CD4-positive, alpha-beta T cell treated with Interleukin-6 for 4 hours (primary cell): Measurements from ENCODE around the gene SOBP.

Source experiments
- DNase-seq: peaks from one replicate; pipeline ENCODE4 v3.0.0-alpha.2; 2020; ENCODE audit warnings: mixed read lengths

SOBP gene

GRCh38 chr6:107644513-107644912 is 154.6 kb downstream of the SOBP start:
- DNase-seq, result no peak

DNA sequence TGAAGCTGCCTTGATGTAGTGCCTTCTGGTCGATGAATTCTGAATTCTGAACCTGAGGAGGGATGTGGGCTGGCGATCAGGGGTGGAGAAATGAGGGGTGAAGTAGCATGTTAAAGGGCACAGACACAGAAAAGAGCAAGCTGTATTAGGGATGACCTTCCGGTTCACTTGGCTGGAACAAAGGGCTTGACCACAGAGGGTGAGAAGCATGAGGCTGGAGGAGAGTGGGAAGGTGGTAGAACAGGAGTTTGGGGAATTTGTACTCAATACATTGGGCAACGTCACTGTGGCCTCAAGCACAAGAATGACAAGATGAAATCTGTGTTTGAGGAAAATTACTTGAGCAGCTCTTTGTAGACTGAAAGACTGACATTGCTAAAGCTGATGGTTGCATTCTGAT is 155.8 kb downstream of the SOBP start:
- no peak for DNase-seq

- DNase-seq, result no peak
Observed at GRCh38 chr6:107646176-107646575, 156.3 kb downstream of the SOBP start.

DNA sequence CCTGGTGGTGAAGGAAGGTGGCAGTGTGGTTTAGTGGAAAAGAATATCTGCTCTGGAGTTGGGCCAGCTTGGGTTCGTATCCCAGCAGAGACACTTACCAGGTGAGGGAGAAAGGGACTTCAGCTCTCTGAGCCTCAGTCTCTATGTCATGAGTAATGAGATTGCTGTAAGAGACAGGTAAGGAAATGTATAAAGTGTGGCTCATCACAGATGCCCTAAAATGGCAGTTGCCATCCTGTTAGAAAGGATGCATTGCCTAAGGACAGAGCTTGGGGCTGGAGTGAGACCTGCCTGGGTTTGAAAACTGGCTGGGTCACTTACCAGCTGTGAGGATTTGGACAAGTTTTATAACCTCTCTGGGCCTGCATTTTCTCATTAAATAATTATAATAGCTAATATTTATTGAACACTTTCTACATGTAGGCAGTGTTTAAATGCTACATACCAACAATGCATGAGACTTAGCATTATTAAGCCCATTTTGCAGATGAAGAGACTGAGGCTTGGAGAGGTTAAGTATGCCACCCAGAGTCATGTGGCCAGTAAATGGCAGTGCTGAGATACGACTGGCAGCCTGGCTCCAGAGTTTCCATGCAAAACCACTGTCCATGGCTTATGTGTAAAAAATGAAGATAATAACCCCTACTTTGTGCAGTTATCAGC is 157.0 kb downstream of the SOBP start:
- DNase-seq, result no peak

GRCh38 chr6:107647439-107647948 is 157.6 kb downstream of the SOBP start:
- no peak for DNase-seq

- no peak for DNase-seq
Observed at GRCh38 chr6:107648983-107649382, 159.1 kb downstream of the SOBP start.

DNA sequence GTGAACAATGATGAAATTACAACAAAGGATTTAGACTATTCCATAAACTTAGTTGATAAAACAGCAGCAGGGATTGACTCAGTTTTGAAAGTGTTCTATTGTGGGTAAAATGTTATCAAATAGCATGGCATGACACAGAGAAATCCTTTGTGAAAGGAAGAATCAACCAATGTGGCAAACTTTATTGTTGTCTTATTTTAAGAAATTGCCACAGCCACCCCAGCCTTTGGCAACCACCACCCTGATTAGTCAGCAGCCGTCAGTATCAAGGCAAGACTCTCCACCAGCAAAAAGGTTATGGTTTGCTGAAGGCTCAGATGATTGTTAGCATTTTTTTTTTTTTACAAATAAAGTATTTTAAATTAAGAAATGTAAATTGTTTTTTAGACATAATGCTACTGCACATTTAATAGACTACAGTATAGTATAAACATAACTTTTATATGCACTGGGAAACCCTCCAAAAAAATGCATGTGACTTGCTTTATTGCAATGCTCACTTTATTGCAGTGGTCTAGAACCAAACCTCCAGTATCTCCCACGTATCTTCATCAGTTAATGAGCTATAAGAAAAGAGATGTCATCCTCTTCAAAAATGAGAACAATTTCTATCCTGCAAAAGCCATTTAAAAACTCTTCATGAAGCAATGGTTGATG is 162.7 kb downstream of the SOBP start:
- no peak for DNase-seq

DNA sequence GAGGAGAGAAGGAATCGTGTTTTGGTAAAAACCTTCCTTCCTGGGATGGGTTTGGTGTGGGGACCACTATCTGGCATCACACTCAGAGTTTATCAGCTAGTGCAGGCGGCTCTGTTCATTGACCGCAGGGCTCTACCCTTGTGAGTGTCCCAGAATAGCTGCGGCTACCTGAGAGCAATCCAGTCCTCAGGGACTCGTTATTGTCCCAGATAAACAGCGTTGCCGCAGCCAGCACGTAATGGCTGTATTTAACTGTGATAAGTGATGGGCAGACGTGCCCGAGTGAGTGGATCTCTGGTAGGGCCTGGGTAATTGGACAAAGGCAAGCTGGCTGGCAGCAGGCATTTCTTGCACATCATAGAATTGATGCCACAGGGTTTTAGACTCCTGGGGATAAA is 163.3 kb downstream of the SOBP start:
- DNase-seq, result no peak

DNA sequence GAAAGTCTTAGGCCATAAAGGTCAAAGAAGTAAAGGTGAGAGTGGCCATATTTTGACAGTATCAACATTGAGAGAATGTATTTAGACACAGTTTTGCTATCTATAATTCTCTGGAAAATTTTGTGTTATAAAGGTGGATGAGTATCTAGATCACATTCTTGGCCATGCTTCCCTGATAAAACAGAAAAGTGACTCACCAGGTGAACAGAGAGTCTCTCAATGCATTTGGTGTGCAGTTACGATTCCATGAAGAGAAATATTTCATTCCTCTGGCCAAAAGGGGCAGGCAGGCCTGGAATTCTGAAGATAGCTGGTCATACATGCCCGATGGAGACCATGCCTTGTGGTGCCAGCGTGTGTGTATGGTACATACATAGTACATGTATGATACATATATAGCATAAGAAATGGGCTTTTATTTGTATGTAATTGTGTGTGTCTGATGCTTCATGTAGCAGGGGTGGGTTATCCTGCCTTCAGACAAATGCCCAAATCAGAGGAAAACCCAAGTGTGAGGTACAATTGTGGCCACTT is 164.0 kb downstream of the SOBP start:
- no peak for DNase-seq

GRCh38 chr6:107654764-107655163 is 164.8 kb downstream of the SOBP start:
- DNase-seq, result no peak

- no peak for DNase-seq
Observed at GRCh38 chr6:107655245-107655644, 165.3 kb downstream of the SOBP start.

DNA sequence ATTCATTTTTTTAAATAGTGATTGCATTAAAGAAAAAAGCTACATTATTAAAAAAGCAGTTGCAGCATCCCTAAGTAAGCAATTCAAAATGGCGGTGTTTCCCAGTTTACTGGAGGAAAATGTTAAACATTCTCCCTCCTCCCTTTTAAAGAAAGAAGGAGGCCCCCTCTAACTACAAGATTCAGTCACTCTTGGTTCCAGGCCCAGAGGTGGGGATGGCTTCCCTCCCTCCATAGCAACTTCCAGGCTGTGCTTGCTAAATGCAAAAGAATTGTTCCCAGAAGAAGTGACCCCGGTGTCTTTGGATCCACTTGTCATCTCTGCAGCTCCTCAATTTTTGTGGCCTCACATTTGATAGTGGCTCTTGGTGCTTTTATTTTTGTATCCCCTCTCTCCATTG is 165.9 kb downstream of the SOBP start:
- no peak for DNase-seq

DNA sequence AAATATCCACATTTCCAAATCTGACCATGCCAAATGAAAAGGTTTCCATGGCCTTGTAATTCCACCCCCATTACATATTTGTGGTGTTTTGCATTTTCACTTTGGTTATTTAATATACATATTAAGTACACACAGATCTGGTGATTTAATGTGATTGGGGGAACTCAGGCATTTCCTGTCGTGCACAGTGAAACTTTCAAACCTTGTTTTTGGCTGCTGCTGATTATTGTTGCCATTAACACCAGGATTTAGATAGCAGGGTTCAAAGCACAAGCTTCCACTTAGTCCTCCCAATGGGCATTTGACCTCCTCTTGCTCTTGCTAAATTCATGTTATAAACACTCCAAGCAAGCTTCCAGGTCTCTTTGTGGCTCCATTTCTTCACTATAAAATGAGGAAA is 166.5 kb downstream of the SOBP start:
- no peak for DNase-seq

DNA sequence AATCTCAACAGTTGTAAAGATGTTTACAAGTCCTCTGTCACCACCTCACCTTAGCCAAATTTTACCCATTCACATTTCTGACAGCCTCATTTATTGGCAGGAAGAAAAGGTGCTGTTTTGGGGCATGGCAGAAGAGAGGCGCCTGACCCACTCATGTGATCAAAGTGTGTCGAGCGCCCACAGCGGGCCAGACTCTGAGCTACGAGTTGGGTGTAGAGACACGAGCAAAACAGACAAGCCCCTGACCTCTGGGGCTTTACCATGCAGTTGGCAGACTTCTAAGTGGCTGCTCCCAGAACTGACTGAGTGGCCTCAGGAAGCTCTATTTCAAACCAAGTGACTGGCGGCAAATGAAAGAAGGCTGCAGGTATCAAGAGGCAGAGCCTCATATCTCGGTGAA is 167.0 kb downstream of the SOBP start:
- DNase-seq, result no peak

- DNase-seq, result no peak
Observed at GRCh38 chr6:107657373-107657754, 167.4 kb downstream of the SOBP start.

DNA sequence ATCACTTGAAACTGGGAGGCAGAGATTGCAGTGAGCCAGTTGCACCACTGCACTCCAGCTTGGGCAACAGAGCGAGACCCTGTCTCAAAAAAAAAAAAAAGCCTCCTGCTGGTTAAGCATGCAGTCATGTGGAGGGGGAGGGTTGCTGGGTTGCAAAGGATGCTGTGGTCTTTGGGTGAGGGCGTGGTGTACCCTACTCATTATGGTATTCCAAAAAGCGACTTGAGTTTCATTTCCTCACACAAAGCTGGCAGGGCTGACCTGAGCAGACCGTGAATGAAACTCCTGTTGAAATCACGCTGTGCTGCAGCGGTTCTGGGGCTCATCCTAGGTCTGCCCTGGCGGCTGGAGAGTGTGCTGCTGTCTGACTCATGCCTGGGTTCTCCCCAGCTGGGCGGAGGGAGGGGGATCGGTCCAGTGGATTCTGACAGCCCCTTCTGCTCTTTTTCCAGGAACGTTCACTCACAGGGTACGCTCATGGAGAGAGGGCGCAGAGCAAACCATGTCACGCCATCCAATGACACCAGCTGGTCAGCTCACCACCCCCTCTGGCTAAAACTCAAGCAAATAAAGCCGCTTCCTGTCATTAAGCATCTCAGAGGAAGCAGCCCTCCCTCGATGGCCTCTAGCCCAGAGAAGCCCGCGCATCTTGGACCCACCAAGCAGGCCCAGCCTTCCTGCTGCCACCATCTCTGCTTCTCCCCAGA is 168.0 kb downstream of the SOBP start:
- peak; percentile 55 for DNase-seq

- DNase-seq, result no peak
Observed at GRCh38 chr6:107658920-107659865, 169.3 kb downstream of the SOBP start.

GRCh38 chr6:107660839-107661238 is 170.9 kb downstream of the SOBP start:
- DNase-seq, result no peak

GRCh38 chr6:107661291-107661690 is 171.4 kb downstream of the SOBP start:
- DNase-seq, result no peak

DNA sequence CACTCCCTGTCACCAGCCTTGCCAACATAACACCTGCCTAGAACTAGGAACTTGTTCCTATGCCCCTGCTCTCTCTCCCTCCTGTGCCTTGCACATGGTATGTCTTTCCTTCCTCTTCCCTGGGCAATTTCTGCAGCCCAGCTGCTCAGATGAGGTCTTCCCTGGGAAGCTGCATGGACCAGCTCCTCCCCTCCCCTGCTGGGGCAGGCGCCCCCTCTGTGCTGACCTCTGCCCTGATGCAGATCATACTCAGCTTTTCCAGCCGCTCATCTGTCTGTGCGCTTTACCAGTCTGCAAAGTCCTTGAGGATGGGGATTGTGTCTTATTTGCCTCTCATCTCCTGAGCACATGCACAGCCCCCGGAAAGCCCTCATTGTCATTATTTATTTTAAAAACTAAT is 172.4 kb downstream of the SOBP start:
- no peak for DNase-seq

- DNase-seq, result no peak
Observed at GRCh38 chr6:107663308-107663707, 173.4 kb downstream of the SOBP start.

DNA sequence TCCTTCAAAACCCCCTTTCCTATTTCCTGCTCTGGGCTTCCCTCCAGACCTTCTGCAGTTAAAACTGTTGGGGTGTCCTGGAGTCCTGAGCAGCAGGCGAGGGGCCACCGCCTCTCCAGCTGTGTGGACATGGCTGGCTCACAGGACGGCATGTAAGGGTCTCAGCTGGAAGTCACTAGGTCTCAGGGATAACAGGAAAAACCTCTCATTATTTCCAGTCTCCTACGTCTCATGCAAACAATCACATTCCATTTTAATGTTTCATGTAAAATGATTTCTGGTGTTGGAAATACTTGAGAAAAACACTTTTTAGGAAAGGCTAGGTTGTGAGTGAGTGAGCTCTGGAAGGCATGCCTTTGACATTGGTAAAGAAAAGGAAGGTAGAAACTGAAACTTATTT is 175.5 kb downstream of the SOBP start:
- no peak for DNase-seq
